Natural killer cell treated with Interleukin-12 subunit alpha and Interleukin-12 subunit beta and Interleukin-15 and Interleukin-18, amount 100 ng/mL, for 72 hours (primary cell): ENCODE data around the gene SLBP. TPM values are rescaled to one million over a fixed set of nuclear protein-coding genes. Genes with fewer than 3 reads are reported as not detected.

ENCODE experiments used
- ATAC-seq, 2 donors: fragments of 150-1000 bp; cut with Tn5 transposase in 1 of 2; sonication (Bioruptor Pico), chemical (Tn5 transposase) in 1 of 2; 2 replicates each; pipeline ENCODE4 v1.10.0; 2021
- DNase-seq: peaks from one replicate; pipeline ENCODE4 v3.0.0; 2022; ENCODE audit warnings: low spot score
- H3K27ac Mint-ChIP-seq, 2 donors: 1 replicate in 1 of 2; 2 replicates in 1 of 2; pipeline ENCODE4 v1.8.0; 2022; ENCODE audit warnings: mixed read lengths in 2 of 2, mild to moderate bottlenecking in 1 of 2, moderate library complexity in 1 of 2
- H3K27me3 Mint-ChIP-seq, 2 donors: 1 replicate in 1 of 2; 2 replicates in 1 of 2; pipeline ENCODE4 v1.8.0; 2022; ENCODE audit warnings: mixed read lengths in 2 of 2
- H3K36me3 Mint-ChIP-seq: one replicate; pipeline ENCODE4 v1.8.0; 2022; ENCODE audit warnings: mixed read lengths
- H3K4me1 Mint-ChIP-seq, 2 donors: 1 replicate in 1 of 2; 2 replicates in 1 of 2; pipeline ENCODE4 v1.8.0; 2022; ENCODE audit warnings: low read depth in 2 of 2, mixed read lengths in 2 of 2, mild to moderate bottlenecking in 1 of 2
- H3K4me3 Mint-ChIP-seq: one replicate; pipeline ENCODE4 v1.8.0; 2022; ENCODE audit warnings: mixed read lengths
- H3K9me3 Mint-ChIP-seq: 2 replicates; pipeline ENCODE4 v1.8.0; 2022; ENCODE audit warnings: mixed read lengths
- total RNA-seq, 2 donors: library from RNA; stranded (reverse); gene quantifications; one replicate each; pipeline ENCODE4 v1.2.3, GENCODE V29; 2022

SLBP gene
- total RNA-seq, 2 donors from 2014 or later, result 83.0 to 129 TPM

DNA sequence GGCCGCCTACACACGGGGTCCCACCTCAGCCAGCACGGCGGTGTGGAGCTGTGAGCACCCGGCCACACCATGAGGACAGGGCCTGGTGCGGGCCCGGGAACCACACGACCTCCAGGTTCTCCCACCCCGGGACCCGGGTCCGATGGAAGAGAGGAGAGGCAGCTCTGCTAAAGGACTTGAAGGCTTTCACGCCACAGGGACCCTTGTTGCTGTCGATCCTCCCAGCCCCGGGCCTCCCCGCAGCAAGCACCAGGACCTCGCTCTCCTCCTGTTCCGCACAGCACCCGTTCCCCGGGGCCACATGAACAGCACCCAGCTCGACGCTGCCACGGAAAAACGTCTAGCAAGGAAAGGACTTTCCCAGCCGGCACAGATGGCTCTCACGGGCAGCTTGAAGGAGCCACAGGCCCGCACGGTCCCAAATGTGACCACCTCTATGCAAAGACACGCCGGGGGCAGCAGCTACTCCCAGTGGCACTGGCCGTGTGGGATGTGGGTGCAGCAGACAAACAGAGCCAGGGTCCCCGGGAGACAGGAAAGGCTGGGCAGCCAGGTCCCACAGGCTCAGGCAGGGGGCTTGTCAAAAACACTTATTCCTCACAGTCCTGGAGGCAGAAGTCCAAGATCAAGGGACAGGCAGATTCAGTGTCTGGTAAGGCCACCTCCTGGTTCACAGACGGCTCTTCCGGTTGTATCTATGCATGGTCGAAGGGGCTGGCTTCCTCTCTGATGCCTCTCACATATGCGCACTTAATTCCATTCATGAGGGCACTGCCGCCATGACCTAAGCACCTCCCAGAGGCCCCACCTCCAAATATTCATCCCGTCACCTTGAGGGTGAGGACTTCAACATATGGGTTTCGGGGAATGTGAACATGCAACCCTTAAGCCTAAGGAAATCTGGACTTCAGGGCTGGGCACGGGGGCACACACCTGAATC is 52.7 kb downstream of the SLBP start:
- ATAC-seq (no peak), DNase-seq (no peak)
- no peak overlapping the region for H3K27ac Mint-ChIP-seq
- no peaks in the 10 kb centered on the region for H3K9me3 Mint-ChIP-seq
- no peaks in the 10 kb centered on the region for H3K4me1 Mint-ChIP-seq
- no peaks in the 10 kb centered on the region for H3K27me3 Mint-ChIP-seq
- H3K36me3 Mint-ChIP-seq, result no peaks in the 10 kb centered on the region
- H3K4me3 Mint-ChIP-seq, result no peak overlapping the region

GRCh38 chr4:1658581-1658980 is 53.5 kb downstream of the SLBP start:
- Mint-ChIP-seq H3K27me3 (no peaks in the 10 kb centered on the region), H3K4me1 (no peaks in the 10 kb centered on the region), H3K9me3 (no peaks in the 10 kb centered on the region), H3K27ac (no peak overlapping the region), H3K36me3 (no peaks in the 10 kb centered on the region), H3K4me3 (no peak overlapping the region)
- ATAC-seq (no peak), DNase-seq (no peak)

DNA sequence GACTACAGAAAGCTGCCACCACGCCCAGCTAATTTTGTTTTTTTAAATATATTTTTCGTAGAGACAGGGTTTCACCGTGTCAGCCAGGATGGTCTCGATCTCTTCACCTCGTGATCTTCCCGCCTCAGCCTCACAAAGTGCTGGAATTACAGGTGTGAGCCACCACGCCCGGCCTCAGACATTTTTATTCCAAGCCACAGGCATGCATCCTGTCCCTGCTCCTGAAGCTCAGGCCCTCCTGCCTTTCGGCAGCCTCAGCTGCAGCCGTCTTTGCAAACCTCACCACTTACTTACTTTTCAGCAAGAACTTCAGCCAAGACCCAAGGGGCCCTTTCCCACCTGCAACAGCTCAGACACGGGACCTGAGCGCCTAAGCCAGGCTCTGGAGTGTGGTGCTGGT is 54.0 kb downstream of the SLBP start:
- Mint-ChIP-seq H3K4me1 (no peaks in the 10 kb centered on the region), H3K27me3 (no peaks in the 10 kb centered on the region), H3K9me3 (no peaks in the 10 kb centered on the region), H3K4me3 (no peak overlapping the region), H3K27ac (no peak overlapping the region), H3K36me3 (no peaks in the 10 kb centered on the region)
- ATAC-seq (no peak), DNase-seq (no peak)

DNA sequence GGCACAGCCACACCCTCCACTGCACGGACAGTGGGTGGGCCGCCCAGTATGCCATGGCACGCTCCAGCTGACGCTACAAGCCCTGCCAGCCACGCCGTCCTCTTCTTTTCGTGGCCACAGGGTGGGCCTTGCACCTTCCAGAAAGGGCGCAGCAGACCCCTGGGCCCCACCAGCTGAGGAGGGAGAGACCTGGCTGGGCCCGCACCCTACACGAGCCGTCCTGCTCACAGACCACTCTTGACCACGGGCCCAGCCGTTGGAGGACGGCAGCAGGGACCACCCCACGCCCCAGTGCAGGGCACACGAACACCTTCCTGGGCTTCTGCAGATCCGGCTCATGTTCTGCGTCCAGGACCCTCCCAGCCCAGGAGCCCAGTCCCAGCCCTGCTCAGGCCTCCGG is 55.1 kb downstream of the SLBP start:
- Mint-ChIP-seq H3K36me3 (no peaks in the 10 kb centered on the region), H3K4me1 (no peaks in the 10 kb centered on the region), H3K4me3 (no peak overlapping the region), H3K9me3 (no peaks in the 10 kb centered on the region), H3K27ac (no peak overlapping the region), H3K27me3 (no peaks in the 10 kb centered on the region)
- ATAC-seq (no peak), DNase-seq (no peak)

DNA sequence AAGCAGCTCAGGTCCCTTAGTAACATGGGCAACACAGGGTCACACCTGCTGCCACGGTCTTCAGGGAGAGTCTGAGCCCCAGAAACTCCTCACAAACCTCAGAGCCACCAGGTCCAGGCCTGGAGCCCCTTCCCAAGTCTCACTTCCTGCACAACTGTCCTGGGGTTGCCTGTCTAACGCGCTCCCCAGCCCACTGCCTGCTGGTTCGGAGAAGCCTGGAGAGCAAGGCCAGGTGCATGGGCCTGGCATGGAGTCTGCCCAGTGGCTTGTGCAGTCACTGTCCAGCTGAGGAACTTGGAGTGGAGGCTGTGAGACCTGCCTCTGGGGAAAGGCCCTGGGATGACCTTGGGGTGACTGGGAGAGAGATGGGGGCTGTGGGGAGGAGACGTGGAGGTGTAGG is 56.0 kb downstream of the SLBP start:
- H3K4me1 Mint-ChIP-seq, result no peaks in the 10 kb centered on the region
- H3K9me3 Mint-ChIP-seq, result no peaks in the 10 kb centered on the region
- no peaks in the 10 kb centered on the region for H3K27me3 Mint-ChIP-seq
- H3K36me3 Mint-ChIP-seq, result no peaks in the 10 kb centered on the region
- DNase-seq, result no peak
- H3K27ac Mint-ChIP-seq, result no peak overlapping the region
- ATAC-seq, result no peak
- H3K4me3 Mint-ChIP-seq, result no peak overlapping the region

- no peak for DNase-seq
- Mint-ChIP-seq H3K36me3 (no peaks in the 10 kb centered on the region), H3K27me3 (no peaks in the 10 kb centered on the region), H3K27ac (no peak overlapping the region), H3K4me1 (no peaks in the 10 kb centered on the region), H3K4me3 (no peak overlapping the region), H3K9me3 (no peaks in the 10 kb centered on the region)
- ATAC-seq, result no peak
Measured at GRCh38 chr4:1655676-1656075, 56.4 kb downstream of the SLBP start.

DNA sequence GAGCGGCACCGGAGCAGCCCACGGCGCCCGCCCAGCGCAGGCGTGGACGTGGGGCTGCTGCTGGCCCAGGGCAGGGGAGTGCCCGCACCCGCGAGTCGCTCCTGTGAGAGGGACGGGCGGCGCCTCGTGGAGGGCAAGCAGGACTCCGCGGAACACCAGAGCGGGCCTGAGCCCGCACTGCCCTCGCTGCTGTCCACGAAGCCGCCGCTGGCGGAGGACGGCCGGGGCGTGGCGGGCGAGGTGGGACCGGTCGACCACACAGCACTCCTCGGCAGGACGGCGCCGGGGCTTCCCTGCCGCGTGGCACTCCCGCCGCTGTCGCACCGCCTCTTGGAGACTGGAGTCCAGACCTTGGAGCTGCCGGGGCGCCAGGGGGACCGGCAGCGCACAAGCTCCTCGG is 57.0 kb downstream of the SLBP start:
- H3K4me1 Mint-ChIP-seq, result no peaks in the 10 kb centered on the region
- H3K4me3 Mint-ChIP-seq, result no peak overlapping the region
- no peaks in the 10 kb centered on the region for H3K36me3 Mint-ChIP-seq
- no peaks in the 10 kb centered on the region for H3K9me3 Mint-ChIP-seq
- H3K27ac Mint-ChIP-seq, result no peak overlapping the region
- H3K27me3 Mint-ChIP-seq, result no peaks in the 10 kb centered on the region
- no peak for DNase-seq
- peak in 1 of 2 donors; percentile 8 for ATAC-seq

- no peak overlapping the region for H3K27ac Mint-ChIP-seq
- H3K36me3 Mint-ChIP-seq, result no peaks in the 10 kb centered on the region
- no peaks in the 10 kb centered on the region for H3K9me3 Mint-ChIP-seq
Measured at GRCh38 chr4:1654216-1654955, 57.7 kb downstream of the SLBP start.

GRCh38 chr4:1653776-1654175 is 58.3 kb downstream of the SLBP start:
- H3K27me3 Mint-ChIP-seq, result no peaks in the 10 kb centered on the region
- no peaks in the 10 kb centered on the region for H3K9me3 Mint-ChIP-seq
- H3K27ac Mint-ChIP-seq, result no peak overlapping the region
- DNase-seq (no peak), ATAC-seq (no peak)
- H3K4me3 Mint-ChIP-seq, result no peak overlapping the region
- no peaks in the 10 kb centered on the region for H3K4me1 Mint-ChIP-seq
- H3K36me3 Mint-ChIP-seq, result no peaks in the 10 kb centered on the region

More at GRCh38 chr4:1654216-1654955, 57.7 kb downstream of the SLBP start:
- no peaks in the 10 kb centered on the region for H3K4me1 Mint-ChIP-seq
- no peaks in the 10 kb centered on the region for H3K27me3 Mint-ChIP-seq
- H3K4me3 Mint-ChIP-seq, result no peak overlapping the region
- DNase-seq (no peak), ATAC-seq (no peak)

- peaks cover 0 to 4% of the 10 kb centered on the region in 2 donors for H3K4me1 Mint-ChIP-seq
- ATAC-seq (peak in 1 of 2 donors; percentile 7), DNase-seq (no peak)
- H3K9me3 Mint-ChIP-seq, result no peaks in the 10 kb centered on the region
- no peaks in the 10 kb centered on the region for H3K36me3 Mint-ChIP-seq
- no peak overlapping the region for H3K4me3 Mint-ChIP-seq
- H3K27ac Mint-ChIP-seq, result no peak overlapping the region
- no peaks in the 10 kb centered on the region for H3K27me3 Mint-ChIP-seq
Measured at GRCh38 chr4:1652088-1652487, 60.0 kb downstream of the SLBP start.

- H3K4me1 Mint-ChIP-seq, result peaks cover 0 to 4% of the 10 kb centered on the region in 2 donors
- H3K36me3 Mint-ChIP-seq, result no peaks in the 10 kb centered on the region
- H3K4me3 Mint-ChIP-seq, result no peak overlapping the region
- ATAC-seq, result no peak
- H3K27ac Mint-ChIP-seq, result no peak overlapping the region
- DNase-seq, result no peak
- H3K9me3 Mint-ChIP-seq, result no peaks in the 10 kb centered on the region
- no peaks in the 10 kb centered on the region for H3K27me3 Mint-ChIP-seq
Measured at GRCh38 chr4:1651609-1652008, 60.5 kb downstream of the SLBP start.

DNA sequence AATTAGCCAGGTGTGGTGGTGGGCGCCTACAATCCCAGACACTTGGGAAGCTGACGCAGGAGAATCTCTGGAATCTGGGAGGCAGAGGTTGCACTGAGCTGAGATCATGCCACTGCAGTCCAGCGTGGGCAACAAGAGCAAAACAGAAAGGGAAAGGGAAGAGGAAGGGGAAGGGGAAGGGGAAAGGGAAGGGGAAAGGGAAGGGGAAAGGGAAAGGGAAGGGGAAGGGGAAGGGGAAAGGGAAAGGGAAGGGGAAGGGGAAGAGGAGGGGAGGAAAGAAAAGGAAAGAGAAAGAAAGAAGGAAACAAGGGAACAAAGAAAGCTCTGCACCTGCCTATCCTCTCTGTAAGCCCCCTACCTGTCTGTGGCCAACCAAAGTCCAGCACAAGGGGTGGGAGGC is 63.2 kb downstream of the SLBP start:
- no peaks in the 10 kb centered on the region for H3K27me3 Mint-ChIP-seq
- H3K4me3 Mint-ChIP-seq, result no peak overlapping the region
- no peak for DNase-seq
- no peaks in the 10 kb centered on the region for H3K9me3 Mint-ChIP-seq
- H3K27ac Mint-ChIP-seq, result no peak overlapping the region
- peaks cover 0 to 4% of the 10 kb centered on the region in 2 donors for H3K4me1 Mint-ChIP-seq
- no peaks in the 10 kb centered on the region for H3K36me3 Mint-ChIP-seq
- no peak for ATAC-seq

GRCh38 chr4:1647432-1647831 is 64.7 kb downstream of the SLBP start:
- Mint-ChIP-seq H3K4me1 (peaks cover 0 to 4% of the 10 kb centered on the region in 2 donors), H3K36me3 (no peaks in the 10 kb centered on the region), H3K27ac (no peak overlapping the region), H3K27me3 (no peaks in the 10 kb centered on the region), H3K4me3 (no peak overlapping the region), H3K9me3 (no peaks in the 10 kb centered on the region)
- DNase-seq (no peak), ATAC-seq (no peak)

- Mint-ChIP-seq H3K9me3 (no peaks in the 10 kb centered on the region), H3K36me3 (no peaks in the 10 kb centered on the region), H3K4me1 (peaks cover 0 to 4% of the 10 kb centered on the region in 2 donors), H3K27ac (no peak overlapping the region), H3K27me3 (no peaks in the 10 kb centered on the region), H3K4me3 (no peak overlapping the region)
- DNase-seq (no peak), ATAC-seq (no peak)
Measured at GRCh38 chr4:1646690-1647089, 65.4 kb downstream of the SLBP start.
